ENCODE results near the gene CENPT.

The CENPT gene

DNA sequence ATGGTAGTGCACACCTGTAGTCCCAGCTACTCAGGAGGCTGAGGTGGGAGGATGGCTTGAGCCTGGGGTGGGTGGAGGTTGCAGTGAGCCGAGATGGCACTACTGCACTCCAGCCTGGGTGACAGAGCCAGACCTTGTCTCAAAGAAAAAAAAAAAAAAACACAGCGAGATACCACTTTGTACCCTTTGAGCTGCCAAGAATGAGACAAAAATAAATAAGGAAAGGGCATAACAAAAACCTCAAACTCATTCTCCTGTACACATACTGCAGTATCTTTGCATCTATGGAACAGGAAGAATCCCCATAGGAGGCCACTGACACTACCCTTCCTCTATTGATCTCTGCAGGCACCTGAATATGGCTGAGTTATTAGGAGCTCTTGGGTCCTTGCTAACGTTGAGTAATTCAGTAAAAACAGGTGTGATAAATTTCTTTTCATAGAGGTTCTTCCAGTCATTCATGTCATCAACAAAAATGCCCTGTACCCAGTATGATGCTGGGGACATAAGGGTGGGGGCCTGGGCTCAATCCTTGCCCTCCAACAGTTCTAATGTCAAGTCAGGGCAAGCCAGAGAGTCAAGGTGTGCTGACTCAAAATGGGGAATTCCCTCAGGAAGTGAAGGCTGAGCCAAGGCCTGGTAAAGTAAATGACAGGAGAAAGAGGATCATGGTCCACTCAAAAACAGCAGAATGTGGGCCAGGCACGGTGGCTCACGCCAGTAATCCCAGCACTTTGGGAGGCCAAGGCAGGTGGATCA is 68.1 kb downstream of the CENPT start:
- TF ChIP-seq, protein P1, sequence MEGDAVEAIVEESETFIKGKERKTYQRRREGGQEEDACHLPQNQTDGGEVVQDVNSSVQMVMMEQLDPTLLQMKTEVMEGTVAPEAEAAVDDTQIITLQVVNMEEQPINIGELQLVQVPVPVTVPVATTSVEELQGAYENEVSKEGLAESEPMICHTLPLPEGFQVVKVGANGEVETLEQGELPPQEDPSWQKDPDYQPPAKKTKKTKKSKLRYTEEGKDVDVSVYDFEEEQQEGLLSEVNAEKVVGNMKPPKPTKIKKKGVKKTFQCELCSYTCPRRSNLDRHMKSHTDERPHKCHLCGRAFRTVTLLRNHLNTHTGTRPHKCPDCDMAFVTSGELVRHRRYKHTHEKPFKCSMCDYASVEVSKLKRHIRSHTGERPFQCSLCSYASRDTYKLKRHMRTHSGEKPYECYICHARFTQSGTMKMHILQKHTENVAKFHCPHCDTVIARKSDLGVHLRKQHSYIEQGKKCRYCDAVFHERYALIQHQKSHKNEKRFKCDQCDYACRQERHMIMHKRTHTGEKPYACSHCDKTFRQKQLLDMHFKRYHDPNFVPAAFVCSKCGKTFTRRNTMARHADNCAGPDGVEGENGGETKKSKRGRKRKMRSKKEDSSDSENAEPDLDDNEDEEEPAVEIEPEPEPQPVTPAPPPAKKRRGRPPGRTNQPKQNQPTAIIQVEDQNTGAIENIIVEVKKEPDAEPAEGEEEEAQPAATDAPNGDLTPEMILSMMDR (IDR thresholded peaks at IDR 0.05; ENCODE audit: low read length, missing control alignments) = no peak
- no peak for DNase-seq (ENCODE audit: low read depth)
- no peak overlapping the region for H3K4me3 ChIP-seq (replicated peaks; ENCODE audit: low read depth, low read length)
